PC-3 (cell line): ENCODE data around the gene SYT13. TPM values are rescaled to one million over a fixed set of nuclear protein-coding genes. Genes with fewer than 3 reads are reported as not detected.

Experiments used
- ATAC-seq: fragments of 200-7000 bp; cut with Tn5 transposase; 2 replicates; pipeline ENCODE4 v1.9.1; 2020; ENCODE audit warnings: mild to moderate bottlenecking, moderate library complexity
- BruUV-seq: library from RNA; stranded (reverse); fragments of 400-500 nt; replicated peaks from 2 replicates; lab custom pipeline; 2021; lab: Mats Ljungman, UMichigan
- CTCF ChIA-PET: fragments of 300-600 bp; sonication (Branson Sonifier 250); formaldehyde crosslinking; loops from one replicate; lab custom pipeline; 2022; ENCODE audit warnings: antibody characterized with exemption; lab: Charles Lee
- POLR2A ChIA-PET: fragments of 300-600 bp; sonication (Branson Sonifier 250); formaldehyde crosslinking; loops from one replicate; lab custom pipeline; 2022; ENCODE audit warnings: antibody characterized with exemption; ENCODE audit not compliant: unreplicated experiment; lab: Charles Lee
- DNase-seq: peaks from one replicate; pipeline ENCODE4 v3.0.0-alpha.2; 2015
- H2AFZ ChIP-seq: fragments of 300-600 bp; sonication (generic); 2 replicates; pipeline ENCODE4 v1.6.0; 2016; ENCODE audit warnings: antibody characterized with exemption, low read length
- H3F3A ChIP-seq: fragments of 300-600 bp; sonication (generic); one replicate; pipeline ENCODE4 v1.6.0; 2017; ENCODE audit warnings: antibody characterized with exemption, low read length, control low read depth, mild to moderate bottlenecking; ENCODE audit not compliant: unreplicated experiment
- H3K27ac ChIP-seq: fragments of 300-600 bp; sonication (generic); 2 replicates; pipeline ENCODE4 v1.5.1; 2016; ENCODE audit warnings: mild to moderate bottlenecking, low read length
- H3K27me3 ChIP-seq: fragments of 300-600 bp; sonication (generic); 2 replicates; pipeline ENCODE4 v1.6.1; 2016; ENCODE audit warnings: low read length, mixed read lengths
- H3K36me3 ChIP-seq: fragments of 300-600 bp; sonication (generic); 2 replicates; pipeline ENCODE4 v1.6.1; 2016; ENCODE audit warnings: low read depth, mixed run types, low read length, mixed read lengths
- H3K4me1 ChIP-seq: fragments of 300-600 bp; sonication (generic); 2 replicates; pipeline ENCODE4 v1.5.1; 2016; ENCODE audit warnings: low read length; ENCODE audit not compliant: insufficient read depth
- H3K4me2 ChIP-seq: fragments of 300-600 bp; sonication (generic); 2 replicates; pipeline ENCODE4 v1.6.0; 2016; ENCODE audit warnings: low read length
- H3K4me3 ChIP-seq: fragments of 300-600 bp; sonication (generic); 2 replicates; pipeline ENCODE4 v1.5.1; 2016; ENCODE audit warnings: mild to moderate bottlenecking, low read length, mixed read lengths
- H3K79me2 ChIP-seq: fragments of 300-600 bp; sonication (generic); 2 replicates; pipeline ENCODE4 v1.6.1; 2017; ENCODE audit warnings: low read length, mixed read lengths
- H3K9ac ChIP-seq: fragments of 300-600 bp; sonication (generic); 2 replicates; pipeline ENCODE4 v1.6.0; 2016; ENCODE audit warnings: mild to moderate bottlenecking, low read length
- H3K9me2 ChIP-seq: fragments of 300-600 bp; sonication (generic); replicated peaks from 2 replicates; pipeline ENCODE4 v1.6.1; 2016; ENCODE audit warnings: mixed run types, low read length, mixed read lengths
- H3K9me3 ChIP-seq: fragments of 300-600 bp; sonication (generic); 2 replicates; pipeline ENCODE4 v1.6.1; 2016; ENCODE audit warnings: low read length, mixed read lengths
- H4K20me1 ChIP-seq: fragments of 300-600 bp; sonication (generic); 2 replicates; pipeline ENCODE4 v1.6.1; 2016; ENCODE audit warnings: low read length, mixed read lengths
- CTCF ChIP-seq: fragments of 300-600 bp; sonication (generic); conservative IDR thresholded peaks from 2 replicates; pipeline ENCODE4 v1.5.1; 2017; ENCODE audit warnings: antibody characterized with exemption, low read depth, mild to moderate bottlenecking, low read length
- EZH2 ChIP-seq: fragments of 300-600 bp; sonication (generic); IDR thresholded peaks from one replicate; pipeline ENCODE4 v1.6.1; 2017; ENCODE audit warnings: antibody characterized with exemption, mild to moderate bottlenecking, low read length; ENCODE audit not compliant: unreplicated experiment
- EZH2phosphoT487 ChIP-seq: fragments of 300-600 bp; sonication (generic); IDR thresholded peaks from 2 replicates; pipeline ENCODE4 v1.6.1; 2018; ENCODE audit warnings: mild to moderate bottlenecking, antibody characterized with exemption, low read length, borderline replicate concordance
- intact Hi-C: fragments of 100-400 bp; cut with micrococcal nuclease; formaldehyde crosslinking; loops from 2 replicates; pipeline ENCODE4 v1.9.0; 2023
- total RNA-seq: library from RNA; depleted of rRNA; stranded (reverse); fragments of >200 nt; gene quantifications from 2 replicates; pipeline ENCODE4 v1.2.3, GENCODE V29; 2014

SYT13 gene
- total RNA-seq, 1 experiment from 2014 or later = not detected

- Histone ChIP-seq H3K4me2 (no peak overlapping the region), H3K9ac (no peak overlapping the region), H3K27ac (no peak overlapping the region), H3K9me2 (no peaks in the 10 kb centered on the region), H3K4me1 (no peaks in the 10 kb centered on the region), H2AFZ (no peak overlapping the region), H3K27me3 (peaks cover 38% of the 10 kb centered on the region), H3F3A (no peaks in the 10 kb centered on the region), H3K36me3 (no peaks in the 10 kb centered on the region), H3K4me3 (no peak overlapping the region), H3K79me2 (no peaks in the 10 kb centered on the region), H3K9me3 (no peaks in the 10 kb centered on the region), H4K20me1 (no peaks in the 10 kb centered on the region)
- no TSS peak for BruUV-seq
- ChIA-PET CTCF (no interaction called here), POLR2A (no interaction called here)
- ATAC-seq = no peak
- intact Hi-C loops = no loop called here
- TF ChIP-seq EZH2phosphoT487 (no peak), EZH2 (no peak), CTCF (no peak)
- no peak for DNase-seq
Measured at GRCh38 chr11:45316258-45316657, 30.1 kb upstream of the SYT13 start.

DNA sequence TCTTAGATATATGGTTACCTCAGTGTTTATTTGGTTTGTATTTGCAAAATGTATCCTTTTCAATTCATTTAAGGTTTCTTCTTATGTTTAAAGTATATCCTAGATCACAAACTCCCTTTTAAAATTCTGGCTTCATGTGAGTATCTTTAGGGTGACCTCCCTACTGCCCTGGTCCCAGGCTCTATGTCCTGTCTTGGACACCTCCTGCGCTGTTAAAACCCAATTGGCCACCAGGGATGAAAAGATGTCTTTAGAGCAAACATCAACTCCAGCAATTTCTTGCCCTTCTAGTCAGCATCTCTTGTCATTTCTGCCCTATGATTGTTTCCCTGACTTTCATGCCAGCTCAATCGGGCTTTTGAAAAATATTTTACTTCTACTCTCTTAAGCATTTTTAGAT lies 28.8 kb upstream of the SYT13 start:
- no peak overlapping the region for H3K27ac ChIP-seq
- H3F3A ChIP-seq = no peaks in the 10 kb centered on the region
- H3K9me2 ChIP-seq = no peaks in the 10 kb centered on the region
- no peaks in the 10 kb centered on the region for H3K4me1 ChIP-seq
- H3K36me3 ChIP-seq = no peaks in the 10 kb centered on the region
- no peak for TF ChIP-seq EZH2phosphoT487
- no peak for TF ChIP-seq CTCF
- no peak for TF ChIP-seq EZH2
- H3K27me3 ChIP-seq = peaks cover 41% of the 10 kb centered on the region
- no peaks in the 10 kb centered on the region for H4K20me1 ChIP-seq
- no peaks in the 10 kb centered on the region for H3K9me3 ChIP-seq
- BruUV-seq = no TSS peak
- no peak overlapping the region for H3K9ac ChIP-seq
- no peak for DNase-seq
- no peak for ATAC-seq
- intact Hi-C loops = no loop called here
- H3K4me3 ChIP-seq = no peak overlapping the region
- no peaks in the 10 kb centered on the region for H3K79me2 ChIP-seq
- no peak overlapping the region for H2AFZ ChIP-seq
- POLR2A ChIA-PET = no interaction called here
- CTCF ChIA-PET = no interaction called here
- no peak overlapping the region for H3K4me2 ChIP-seq

DNA sequence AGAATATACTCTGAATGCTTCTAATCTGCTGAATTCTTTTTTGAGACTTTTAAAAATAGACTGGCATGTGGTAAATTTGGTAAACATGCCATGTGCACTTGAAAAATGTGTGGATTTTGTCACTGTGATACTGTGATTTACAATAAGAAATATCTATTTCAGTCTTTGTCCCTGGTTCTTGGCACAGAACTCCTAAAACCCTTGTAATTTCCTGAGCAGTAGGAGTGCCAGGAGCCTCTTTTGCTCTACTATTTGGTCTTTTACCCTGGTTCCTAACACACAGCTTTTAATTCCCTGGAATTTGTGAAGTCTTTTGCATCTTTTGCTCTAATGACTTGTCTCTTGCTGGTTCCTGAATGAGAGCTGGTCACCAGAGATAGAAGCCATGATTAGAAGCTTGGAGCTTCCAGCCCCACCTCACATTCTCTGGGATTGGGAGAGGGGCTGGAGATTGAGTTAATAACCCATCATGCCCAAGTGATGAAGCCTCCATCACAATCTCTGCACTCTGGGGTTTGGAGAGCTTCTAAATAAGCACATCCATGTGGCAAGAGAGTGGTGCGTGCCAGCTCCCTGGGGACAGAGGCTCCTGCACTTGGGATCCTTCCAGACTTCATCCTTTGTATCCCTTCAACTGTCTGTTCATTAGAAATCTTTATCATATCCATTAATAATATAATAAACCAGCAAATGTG lies 27.2 kb upstream of the SYT13 start:
- no peak for TF ChIP-seq CTCF
- no peak for TF ChIP-seq EZH2phosphoT487
- no peak for TF ChIP-seq EZH2
- no peaks in the 10 kb centered on the region for H3K79me2 ChIP-seq
- H3K27me3 ChIP-seq = peaks cover 43% of the 10 kb centered on the region
- no peaks in the 10 kb centered on the region for H4K20me1 ChIP-seq
- no peak overlapping the region for H3K9ac ChIP-seq
- H3K4me3 ChIP-seq = no peak overlapping the region
- no peaks in the 10 kb centered on the region for H3K9me3 ChIP-seq
- DNase-seq (no peak), ATAC-seq (no peak)
- no peak overlapping the region for H2AFZ ChIP-seq
- no peaks in the 10 kb centered on the region for H3F3A ChIP-seq
- no peaks in the 10 kb centered on the region for H3K36me3 ChIP-seq
- ChIA-PET CTCF (no interaction called here), POLR2A (no interaction called here)
- BruUV-seq = no TSS peak
- H3K27ac ChIP-seq = no peak overlapping the region
- no peaks in the 10 kb centered on the region for H3K4me1 ChIP-seq
- no peak overlapping the region for H3K4me2 ChIP-seq
- no peaks in the 10 kb centered on the region for H3K9me2 ChIP-seq
- intact Hi-C loops = no loop called here
